ENCODE data around the gene NAT14.
"Not testable (repeated sequence)": the region's sequence is repeated elsewhere in the genome, so short reads cannot be mapped to it uniquely, and the experiment has no call there.

The NAT14 gene

DNA sequence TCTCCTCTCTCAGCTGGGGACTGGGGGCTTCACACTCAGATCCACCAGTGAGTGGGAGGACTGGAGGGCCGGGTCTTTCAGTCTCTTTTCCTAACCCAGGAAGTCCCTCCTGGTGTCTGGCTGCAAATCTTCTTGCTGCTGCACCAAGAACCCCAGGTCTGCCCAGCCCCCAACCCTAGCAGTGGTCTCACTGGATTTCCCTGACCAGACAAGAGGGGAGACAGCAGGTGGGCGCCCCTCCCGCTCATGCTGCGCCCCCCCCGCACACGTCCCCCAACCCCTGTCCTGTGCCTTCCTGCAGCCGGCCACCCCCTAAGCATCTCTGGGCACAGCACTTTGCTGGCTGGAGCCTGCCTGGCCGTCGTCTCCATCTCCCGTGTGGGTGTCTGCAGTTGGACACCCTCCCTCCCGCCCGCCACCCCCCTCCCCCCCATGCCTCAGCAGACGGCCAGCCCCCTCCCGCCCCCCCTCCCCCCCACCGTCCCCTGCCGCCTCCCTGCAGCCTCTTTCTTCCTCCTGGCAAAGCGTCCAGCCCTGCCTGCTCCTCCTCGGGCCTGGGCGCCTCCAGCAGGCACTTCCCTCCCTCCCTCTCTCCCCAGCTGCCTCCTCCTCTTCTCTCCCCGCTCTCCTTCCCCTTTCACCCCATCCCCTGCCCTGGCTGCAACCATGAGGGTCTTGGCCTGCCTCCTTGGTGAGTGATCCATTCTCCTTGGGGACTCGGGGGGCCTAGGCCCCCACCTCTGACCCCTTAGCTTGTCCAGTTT lies 3.1 kb downstream of the NAT14 start, which contains the start of gene SSC5D:
Gene SSC5D, plus strand, starts transcription at position 513 of the 764 bp plus-strand sequence. Its CDS starts 154 bp downstream, at position 667.
- DNase-seq = peak; percentile 77

DNA sequence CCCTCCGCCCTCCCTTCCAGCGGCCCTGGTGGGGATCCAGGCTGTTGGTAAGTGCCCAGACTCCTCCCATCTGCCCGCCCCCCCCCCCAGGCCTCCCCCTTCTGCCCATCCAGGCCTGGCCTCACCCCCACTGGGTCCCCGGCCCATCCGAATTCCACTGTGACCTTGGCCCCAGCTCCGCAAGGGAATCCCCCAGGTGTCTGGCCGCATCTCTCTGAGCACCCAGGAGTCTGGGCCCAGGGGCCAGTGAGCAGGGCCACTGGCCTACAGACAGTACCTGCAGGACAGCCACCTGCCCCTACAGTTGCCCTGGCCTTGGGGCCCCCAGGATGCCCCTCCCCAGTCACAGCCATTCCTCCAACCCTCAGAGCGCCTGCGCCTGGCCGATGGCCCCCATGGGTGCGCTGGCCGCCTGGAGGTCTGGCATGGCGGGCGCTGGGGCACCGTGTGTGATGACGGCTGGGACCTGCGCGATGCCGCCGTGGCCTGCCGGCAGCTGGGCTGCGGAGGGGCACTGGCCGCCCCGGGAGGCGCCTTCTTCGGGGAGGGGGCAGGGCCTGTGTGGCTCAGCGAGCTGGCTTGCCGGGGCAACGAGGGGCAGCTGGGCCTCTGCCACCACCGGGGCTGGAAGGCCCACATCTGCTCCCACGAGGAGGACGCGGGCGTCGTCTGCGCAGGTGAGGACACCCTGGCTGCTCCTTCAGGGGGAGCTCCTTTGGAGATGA lies 4.2 kb downstream of the NAT14 start:
- no peak for DNase-seq

DNA sequence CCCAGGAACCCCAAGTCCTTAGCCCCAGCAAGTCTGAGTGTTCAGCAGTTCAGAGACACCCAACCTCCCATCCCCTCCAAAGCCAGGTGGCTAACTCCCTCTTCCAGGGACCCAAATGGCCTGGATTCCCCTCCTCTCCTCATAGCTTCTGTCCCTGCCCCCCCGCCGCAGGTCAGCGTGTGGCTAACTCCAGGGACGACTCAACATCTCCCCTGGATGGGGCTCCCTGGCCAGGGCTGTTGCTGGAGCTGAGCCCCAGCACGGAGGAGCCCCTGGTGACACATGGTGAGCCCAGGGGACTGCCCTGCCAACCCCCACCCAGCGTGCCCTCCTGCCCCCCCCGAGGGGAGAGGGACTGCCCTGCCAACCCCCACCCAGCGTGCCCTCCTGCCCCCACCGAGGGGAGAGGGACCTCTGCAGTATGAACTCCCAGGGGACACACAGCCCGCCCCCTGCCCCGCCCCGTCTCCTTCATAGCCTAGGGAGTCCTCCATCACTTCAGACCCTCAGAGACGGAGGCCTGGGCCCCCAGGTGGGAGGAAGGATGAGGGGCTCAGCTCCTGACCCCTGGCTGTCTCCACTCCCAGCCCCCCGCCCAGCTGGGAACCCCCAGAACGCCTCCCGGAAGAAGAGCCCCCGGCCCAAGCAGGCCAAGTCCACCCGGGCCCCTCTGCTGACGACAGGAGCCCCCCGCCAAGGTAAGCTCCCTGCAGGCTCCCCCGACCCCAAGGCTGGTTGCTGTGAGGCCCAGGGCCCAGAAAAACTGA lies 4.9 kb downstream of the NAT14 start:
- DNase-seq = no peak

- no peak for DNase-seq
Measured at GRCh38 chr19:55490478-55491432, 5.8 kb downstream of the NAT14 start.

DNA sequence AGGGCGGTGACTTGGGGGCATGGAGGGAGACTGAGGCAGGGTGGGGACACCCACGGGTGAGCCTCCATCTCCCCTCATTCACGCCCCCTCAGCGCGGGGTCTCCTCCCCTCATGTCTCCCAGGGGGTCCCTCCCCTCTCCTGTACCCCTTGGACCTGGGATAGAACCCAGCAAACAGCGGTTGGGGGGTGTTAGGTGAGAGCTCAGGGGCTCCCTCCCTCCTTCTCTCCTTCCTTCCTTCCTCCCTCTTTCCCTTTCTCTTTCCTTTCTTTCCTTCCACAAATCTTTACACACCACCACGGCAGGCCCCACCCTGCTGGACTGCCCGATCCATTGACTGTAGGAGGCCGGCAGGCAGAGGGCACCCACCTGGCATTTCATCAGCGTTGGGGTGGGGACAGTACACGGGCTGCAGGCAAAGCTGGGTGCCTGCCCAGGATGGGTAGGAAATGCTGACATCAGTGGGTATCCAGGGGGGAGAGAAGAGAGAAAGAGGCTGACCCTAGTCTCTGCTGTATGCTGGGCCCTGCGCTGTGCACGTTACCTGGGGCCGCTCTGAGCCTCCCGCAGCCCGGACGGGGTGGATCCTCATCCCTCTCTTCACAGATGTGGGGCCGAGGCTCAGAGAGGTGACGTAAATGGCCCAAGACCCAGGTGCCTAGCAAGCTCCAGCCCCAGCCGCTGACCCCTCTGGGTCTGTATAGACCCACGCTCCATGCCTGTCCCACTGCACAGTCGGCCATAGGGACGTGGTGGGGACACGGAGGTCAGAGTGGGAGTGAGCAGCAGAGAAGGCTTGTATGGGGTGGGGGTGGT lies 6.8 kb downstream of the NAT14 start:
- DNase-seq = no peak

DNA sequence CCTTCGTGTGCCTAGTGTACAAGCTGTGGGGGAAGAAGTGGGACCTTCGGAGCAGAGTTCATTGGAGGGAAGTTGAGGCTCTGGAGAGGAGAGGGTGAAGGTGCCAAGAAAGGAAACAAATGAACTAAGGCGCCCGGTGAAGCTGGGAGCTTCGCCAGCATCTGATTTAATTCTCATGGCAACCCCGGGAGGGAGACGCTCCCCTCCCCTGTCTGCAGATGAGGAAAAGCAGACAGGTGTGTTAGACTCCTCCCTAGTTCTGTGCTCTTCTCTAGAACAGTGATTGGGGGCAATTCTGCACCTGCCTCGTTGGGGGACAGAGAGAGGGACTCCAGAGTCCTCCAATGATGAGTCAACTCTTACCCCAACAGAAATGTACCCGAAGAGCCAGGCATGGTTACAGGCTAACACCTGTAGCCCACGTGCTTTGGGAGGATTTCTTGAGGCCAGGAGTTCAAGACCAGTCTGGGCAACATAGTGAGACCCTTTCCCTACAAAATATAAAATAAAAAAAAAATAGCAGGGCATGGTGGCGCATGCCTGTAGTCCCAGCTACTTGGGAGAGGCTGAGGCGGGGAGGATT lies 7.5 kb downstream of the NAT14 start:
- peak; percentile 84 for DNase-seq

DNA sequence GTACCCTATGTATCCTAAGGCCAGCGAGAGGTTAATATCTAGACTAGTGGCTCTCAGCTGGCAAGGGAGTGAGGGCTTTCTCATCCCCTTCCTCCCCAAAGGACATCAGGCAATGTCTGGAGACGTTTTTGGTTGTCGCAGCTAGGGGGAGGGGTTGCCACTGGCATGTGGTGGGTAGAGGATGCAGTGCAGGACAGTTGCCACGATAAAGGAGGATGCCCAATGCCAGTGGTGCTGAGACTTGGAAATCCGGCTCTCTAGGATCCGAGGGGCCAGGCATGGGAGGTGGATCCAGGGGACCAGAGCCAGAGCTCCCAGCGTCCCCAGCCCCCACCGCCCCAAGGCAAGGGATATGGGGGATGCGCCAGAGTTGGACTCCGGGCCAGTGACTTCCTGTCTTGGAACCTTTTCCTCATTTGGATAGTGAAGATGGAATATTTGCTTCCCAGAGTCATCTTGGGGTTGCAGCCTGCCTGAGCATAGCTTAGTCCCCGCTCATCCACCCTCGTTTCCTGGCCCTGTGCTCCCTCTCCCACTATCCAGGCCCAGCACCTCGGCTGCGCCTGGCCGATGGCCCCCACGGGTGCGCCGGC lies 8.2 kb downstream of the NAT14 start:
- DNase-seq = no peak

DNA sequence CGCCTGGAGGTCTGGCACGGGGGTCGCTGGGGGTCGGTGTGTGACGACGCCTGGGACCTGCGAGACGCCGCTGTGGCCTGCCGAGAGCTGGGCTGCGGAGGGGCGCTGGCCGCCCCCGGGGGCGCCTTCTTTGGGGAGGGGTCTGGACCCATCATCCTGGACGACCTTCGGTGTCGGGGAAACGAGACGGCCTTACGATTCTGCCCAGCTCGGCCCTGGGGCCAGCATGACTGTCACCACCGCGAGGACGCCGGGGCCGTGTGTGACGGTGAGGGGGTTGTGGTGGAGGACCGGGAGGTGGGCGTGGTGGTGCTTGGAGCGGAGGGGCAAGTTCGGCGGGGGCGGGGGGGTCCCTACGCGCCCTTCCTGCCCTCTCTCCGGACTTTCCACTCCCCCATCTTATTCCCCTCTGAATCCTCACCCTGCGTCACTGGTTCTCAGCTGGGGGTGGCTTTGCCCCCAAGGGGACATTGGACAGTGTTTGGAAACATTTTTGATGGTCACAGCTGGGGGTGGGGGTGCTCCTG lies 8.7 kb downstream of the NAT14 start:
- DNase-seq = no peak

GRCh38 chr19:55494172-55494761 lies 9.3 kb downstream of the NAT14 start:
- DNase-seq = no peak

GRCh38 chr19:55495646-55496349 lies 10.8 kb downstream of the NAT14 start:
- DNase-seq = peak; percentile 49

DNA sequence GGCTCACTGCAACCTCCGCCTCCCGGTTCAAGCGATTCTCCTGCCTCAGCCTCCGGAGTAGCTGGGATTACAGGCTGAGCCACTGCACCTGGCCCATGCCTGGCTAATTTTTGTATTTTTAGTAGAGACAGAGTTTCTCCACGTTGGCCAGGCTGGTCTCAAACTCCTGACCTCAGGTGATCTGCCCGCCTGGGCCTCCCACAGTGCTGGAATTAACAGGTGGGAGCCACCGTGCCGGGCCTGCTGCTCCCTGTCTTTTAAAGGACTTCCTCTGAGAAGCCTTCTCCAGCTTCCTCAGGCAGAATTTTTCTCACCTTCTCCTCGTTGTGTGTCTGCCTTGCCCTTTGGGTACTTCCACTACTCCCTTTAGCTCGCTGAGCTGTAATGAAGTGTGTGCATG lies 11.8 kb downstream of the NAT14 start:
- DNase-seq = not testable (repeated sequence)

DNA sequence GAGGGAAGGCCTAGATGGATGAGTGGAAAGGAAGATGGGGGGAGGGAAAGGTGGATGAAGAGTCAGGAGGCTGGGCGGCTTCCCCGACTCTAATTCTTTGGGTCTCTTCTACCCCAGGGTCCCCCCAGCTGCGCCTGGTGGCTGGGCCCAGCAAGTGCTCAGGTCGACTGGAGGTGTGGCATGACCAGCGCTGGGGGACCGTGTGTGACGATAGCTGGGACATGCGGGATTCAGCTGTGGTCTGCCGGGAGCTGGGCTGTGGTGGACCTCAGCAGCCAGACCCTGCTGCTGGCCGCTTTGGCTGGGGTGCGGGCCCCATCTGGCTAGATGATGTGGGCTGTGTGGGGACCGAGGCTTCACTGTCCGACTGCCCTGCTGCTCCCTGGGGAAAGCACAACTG lies 12.8 kb downstream of the NAT14 start:
- DNase-seq = no peak

GRCh38 chr19:55498246-55498840 lies 13.4 kb downstream of the NAT14 start:
- peak; percentile 84 for DNase-seq

- DNase-seq = no peak
Measured at GRCh38 chr19:55500368-55500952, 15.5 kb downstream of the NAT14 start.

- DNase-seq = no peak
Measured at GRCh38 chr19:55502197-55502952, 17.4 kb downstream of the NAT14 start.

DNA sequence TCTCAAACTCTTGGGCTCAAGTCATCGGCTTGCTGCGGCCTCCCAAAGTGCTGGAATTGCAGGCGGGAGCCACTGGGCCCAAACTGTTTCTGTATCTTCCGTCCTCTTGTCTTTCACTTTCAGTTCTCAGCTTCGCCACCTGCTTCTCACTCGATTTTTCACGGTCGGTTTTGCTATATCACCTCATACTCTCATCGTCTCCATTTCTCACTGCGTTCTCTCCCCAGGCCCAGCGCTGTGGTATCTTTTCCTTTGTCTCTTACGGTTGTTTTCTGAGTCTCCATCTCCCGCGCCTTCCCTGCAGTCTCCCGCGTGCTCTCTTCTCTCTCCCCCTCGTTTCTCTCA lies 18.1 kb downstream of the NAT14 start:
- no peak for DNase-seq

DNA sequence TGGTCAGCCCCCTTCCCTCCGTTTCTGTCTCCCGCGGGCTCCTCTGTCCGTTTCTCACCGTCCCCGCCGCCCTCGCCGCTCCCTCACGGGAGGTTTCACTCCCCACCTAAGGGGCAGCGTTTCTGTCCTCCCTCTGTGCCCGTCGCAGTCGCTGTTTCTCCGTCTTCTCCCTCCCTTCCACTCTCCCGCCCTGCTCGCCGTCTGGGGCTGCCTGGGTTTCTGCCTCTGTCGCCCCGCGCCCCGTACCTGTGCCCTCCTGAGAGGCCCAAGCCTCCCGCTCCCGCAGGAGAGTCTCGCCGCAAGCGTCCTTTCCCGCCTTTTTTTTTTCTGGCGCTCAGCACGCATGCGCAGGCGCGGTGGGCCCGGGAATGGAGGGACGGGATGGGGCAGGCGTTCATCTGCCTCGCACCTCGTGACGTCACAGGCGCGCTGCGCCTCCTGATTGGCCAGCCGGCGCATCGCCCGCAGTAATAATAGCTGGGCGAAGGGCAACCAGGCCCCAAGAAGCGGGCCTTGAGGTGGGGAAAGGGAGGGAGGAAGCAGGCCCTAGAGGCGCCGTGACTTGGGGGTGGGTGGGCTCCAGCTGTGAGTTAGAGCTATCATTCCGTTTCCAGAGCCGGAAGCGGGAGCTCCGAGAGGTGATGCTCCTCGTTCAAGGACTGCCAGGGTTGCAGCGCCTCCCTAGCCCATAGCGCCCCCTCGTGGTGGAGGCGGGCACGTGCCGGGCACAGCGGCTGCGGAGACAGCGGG lies 18.7 kb downstream of the NAT14 start:
- DNase-seq = peak; percentile 92
